ENCODE data around the gene NUP88.

GRCh38 chr17:5424909-5425308, 5.4 kb upstream of the NUP88 start:
- no peak for TF ChIP-seq CTCF (IDR thresholded peaks at IDR 0.05; ENCODE audit: insufficient read depth, low read length)
- no peak for TF ChIP-seq REST (IDR thresholded peaks at IDR 0.05; ENCODE audit: insufficient replicate concordance, low read depth)
- TF ChIP-seq SPI1 (IDR thresholded peaks at IDR 0.05; ENCODE audit: borderline replicate concordance, low read depth), result no peak
- TF ChIP-seq POLR2AphosphoS5 (IDR thresholded peaks at IDR 0.05; ENCODE audit: low read depth), result no peak

All from HL-60 (cell line).